ENCODE data around the gene SLC36A3. TPM values are rescaled to one million over a fixed set of nuclear protein-coding genes. Genes with fewer than 3 reads are reported as not detected.

SLC36A3 gene
- total and polyA plus RNA-seq, 2 of the 8 experiments (the other 6 are each of a cell fraction or from before 2014, with no cell fraction given): not detected

DNA sequence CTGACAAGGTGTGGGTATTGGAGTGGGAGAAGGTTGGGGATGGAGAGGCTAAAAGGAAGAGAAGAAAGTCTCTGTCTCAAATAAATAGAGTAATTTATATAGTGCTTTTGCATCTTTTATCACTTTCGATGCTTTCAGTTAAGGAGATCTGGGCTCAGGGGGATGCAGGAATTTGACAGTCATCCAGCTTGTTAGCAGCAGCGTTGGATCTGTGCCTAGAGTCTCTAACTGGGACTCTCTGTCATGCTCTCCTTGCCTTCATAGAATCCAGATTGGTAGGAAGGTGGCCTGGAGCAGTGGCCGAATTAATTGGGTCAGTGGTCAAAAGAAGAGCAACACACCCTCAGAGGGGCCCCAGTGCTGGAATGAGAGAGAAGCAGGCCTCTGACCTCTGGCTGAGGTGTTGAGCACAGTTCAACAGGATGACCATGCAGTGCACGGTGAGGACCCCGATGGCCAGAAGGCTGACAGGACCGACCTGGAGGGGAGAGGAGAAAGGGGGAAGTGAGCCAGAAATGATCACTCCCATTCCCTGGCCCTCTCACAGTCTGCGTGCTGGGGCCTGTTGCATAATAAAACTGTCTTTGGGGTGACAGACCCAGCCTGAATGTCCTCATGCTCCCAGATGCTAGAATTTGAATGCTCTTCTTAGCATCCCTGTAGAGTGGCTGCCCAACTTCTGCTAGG is 7.6 kb downstream of the SLC36A3 start (continued):
- TF ChIP-seq, protein P1, sequence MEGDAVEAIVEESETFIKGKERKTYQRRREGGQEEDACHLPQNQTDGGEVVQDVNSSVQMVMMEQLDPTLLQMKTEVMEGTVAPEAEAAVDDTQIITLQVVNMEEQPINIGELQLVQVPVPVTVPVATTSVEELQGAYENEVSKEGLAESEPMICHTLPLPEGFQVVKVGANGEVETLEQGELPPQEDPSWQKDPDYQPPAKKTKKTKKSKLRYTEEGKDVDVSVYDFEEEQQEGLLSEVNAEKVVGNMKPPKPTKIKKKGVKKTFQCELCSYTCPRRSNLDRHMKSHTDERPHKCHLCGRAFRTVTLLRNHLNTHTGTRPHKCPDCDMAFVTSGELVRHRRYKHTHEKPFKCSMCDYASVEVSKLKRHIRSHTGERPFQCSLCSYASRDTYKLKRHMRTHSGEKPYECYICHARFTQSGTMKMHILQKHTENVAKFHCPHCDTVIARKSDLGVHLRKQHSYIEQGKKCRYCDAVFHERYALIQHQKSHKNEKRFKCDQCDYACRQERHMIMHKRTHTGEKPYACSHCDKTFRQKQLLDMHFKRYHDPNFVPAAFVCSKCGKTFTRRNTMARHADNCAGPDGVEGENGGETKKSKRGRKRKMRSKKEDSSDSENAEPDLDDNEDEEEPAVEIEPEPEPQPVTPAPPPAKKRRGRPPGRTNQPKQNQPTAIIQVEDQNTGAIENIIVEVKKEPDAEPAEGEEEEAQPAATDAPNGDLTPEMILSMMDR (IDR thresholded peaks at IDR 0.05; ENCODE audit: control extremely low read depth in 1 of 3, insufficient read depth in 1 of 3, low read depth in 1 of 3, low read length in 3 of 3): no peak
- TF ChIP-seq, protein P2, sequence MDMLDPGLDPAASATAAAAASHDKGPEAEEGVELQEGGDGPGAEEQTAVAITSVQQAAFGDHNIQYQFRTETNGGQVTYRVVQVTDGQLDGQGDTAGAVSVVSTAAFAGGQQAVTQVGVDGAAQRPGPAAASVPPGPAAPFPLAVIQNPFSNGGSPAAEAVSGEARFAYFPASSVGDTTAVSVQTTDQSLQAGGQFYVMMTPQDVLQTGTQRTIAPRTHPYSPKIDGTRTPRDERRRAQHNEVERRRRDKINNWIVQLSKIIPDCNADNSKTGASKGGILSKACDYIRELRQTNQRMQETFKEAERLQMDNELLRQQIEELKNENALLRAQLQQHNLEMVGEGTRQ (IDR thresholded peaks at IDR 0.05; ENCODE audit: low read length): no peak
- TF ChIP-seq TAF7 (optimal IDR thresholded peaks at IDR 0.05; ENCODE audit: borderline replicate concordance, low read depth, low read length): no peak
- TF ChIP-seq POLR2AphosphoS5 (IDR thresholded peaks at IDR 0.05; ENCODE audit: low read depth, low read length): no peak
- TF ChIP-seq KDM1A (IDR thresholded peaks at IDR 0.05; ENCODE audit: borderline replicate concordance, low read length): no peak

All from H1 (cell line).